Anterior cingulate cortex (tissue), 58 donors: ENCODE measurements around the gene RAB37.

Experiments
- DNase-seq, 58 donors: peaks; one replicate each; lab custom pipeline; 2025; lab: John Stamatoyannopoulos, UW

RAB37 gene

DNA sequence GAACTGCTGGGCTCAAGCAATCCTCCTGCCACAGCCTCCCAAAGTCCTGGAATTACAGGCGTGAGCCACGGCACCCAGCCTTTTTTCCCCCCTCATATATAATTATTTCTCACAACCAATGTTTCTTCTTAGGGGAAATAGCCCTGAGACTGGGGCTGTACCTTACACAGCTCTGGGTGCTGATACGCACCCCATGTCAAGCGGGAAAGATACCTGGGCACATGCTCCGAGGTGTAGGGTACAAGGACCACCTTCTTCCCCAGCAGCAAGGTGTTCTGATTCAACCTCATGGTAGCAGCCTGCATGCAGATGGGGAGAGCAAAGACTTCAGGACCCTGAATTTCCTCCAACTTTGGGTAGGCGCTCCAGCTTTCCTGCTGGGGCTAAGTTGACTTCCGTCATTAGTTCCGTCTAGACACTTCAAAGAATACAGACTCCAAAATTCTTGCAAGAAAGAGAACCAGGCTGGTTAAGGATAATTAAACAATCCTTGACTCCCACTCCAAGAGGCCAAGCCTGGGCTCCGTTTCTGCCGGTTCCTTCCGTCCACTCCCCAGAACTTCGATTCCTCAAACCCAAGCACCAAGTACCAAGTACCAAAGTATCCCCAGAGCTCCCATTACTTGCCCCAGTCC lies 38.5 kb downstream of the RAB37 start:
- no peak for DNase-seq

DNA sequence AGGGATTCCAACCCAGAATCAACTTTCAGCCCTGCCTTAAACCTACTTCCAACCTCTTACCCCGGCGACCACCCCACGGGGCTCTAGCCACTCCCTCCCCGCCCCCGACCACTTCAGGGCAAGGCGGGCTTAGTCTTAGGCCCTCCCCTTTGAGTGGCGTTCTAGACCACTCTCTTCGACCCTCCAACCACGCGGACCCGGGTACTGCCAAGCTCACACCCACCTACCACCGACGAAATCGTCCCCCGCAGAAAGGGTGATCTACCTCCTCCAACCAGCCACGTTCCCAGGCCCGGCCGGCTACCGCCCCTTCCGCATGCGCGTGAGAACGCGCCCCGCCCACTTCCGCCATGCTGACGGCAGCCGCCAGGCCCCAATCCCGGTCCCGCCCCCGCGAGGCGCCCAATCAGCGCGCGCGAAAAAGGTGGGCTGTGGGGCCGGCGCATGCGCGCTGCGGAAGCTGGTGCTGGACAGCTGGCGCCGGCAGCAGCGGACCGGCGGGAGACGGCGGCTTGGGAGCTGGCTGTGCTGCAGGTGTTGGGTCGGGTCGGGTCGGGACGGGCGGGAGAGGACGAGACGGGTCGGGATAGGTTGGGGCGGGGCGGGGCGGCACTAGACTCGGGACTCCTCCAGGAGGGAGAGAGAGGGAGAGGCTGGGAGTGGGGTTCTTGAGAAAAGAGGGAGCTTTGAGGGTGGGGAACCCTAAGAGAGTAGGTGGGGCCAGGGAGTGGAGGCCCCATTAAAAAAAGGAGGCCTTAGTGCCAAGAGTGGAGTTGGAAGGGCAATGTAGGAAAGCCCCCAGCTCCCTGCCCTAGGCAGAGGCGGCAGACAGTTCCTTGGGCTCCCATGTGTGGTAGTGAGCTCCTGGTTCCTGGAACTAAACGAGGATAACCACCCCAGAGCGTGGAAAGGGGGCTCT lies 39.2 kb downstream of the RAB37 start, which contains the start of gene NAT9:
Gene NAT9 (minus strand): TSS at position 302 of the 919 bp plus-strand sequence. CDS start 647 bp downstream, outside the sequence.
- peak in 57 of 58 donors; percentile 77 to 98 (median 92) for DNase-seq

- DNase-seq = no peak
These were observed 39.9 kb downstream of the RAB37 start for GRCh38 chr17:74776990-74777389.

DNA sequence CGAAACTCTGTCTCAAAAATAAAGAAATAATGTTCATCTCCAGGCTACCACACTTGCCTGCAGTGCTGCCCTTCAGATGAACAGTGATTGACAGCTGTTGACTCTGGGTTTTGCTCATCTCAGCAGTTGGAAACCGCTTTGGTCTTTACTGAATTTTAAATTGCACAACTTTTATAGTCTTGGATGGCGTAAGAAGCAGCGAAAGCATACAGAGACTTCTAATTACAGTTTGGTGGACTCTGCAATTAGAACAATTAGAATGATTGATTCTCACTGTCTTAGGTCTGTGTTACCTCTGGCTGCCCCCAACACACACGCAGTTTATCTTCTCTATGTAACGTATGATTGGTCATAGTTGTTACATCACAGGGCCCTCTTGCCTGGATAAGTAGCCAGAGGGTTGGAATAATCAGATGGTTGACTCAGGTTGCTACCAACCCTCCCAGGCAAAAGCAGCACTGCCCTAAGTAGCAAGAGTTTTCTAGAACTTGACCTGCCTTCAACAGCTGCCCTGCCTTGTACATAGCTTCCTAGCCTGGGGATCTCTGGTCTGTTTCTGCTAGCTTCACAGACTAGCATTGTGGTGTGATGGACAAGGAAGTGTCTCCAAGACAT lies 41.0 kb downstream of the RAB37 start:
- DNase-seq = no peak

GRCh38 chr17:74778960-74779359 lies 41.9 kb downstream of the RAB37 start:
- no peak for DNase-seq

GRCh38 chr17:74779501-74779900 lies 42.4 kb downstream of the RAB37 start:
- no peak for DNase-seq

- peak in 18 of 58 donors; percentile 17 to 68 (median 36) for DNase-seq
These were observed 42.9 kb downstream of the RAB37 start for GRCh38 chr17:74779948-74780400.

DNA sequence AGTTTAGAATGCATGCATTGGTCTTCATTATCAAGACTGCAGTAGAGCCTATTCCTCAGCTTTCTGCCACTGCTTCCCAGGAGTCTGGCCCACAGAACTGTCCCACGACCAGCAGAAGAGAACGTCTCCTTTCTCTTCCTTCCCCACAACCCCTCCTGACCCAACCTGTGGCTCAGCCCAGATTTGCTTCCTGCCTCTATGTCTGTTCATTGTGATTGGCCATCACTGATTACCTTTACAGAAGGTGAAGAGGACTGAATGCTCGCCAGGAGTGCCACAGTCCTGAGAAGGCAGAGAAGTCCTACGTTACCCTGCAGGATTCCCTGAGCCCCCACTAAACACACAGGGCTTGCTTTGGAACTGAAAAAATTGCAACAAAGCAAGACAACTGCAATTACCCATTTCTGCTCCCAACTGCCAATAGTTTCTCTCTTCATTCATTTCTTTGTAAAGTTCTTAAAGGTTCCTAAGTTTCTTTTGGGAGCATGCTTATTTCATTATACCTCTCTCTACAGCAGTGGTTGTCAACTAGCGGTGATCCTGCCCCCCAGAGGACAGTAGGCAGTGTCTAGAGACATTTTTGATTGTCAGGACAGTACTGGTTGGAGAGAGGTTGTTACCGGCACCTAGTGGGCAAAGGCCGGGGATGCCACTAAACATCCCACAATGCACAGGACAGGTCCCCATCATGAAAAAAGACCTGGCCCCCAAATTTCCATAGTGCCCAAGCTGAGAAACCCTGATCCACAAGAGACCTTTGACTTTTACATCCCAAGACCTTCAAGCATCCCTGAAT lies 43.6 kb downstream of the RAB37 start:
- DNase-seq = peak in 19 of 58 donors; percentile 12 to 65 (median 45)

GRCh38 chr17:74782571-74782970 lies 45.5 kb downstream of the RAB37 start:
- DNase-seq = no peak

- no peak for DNase-seq
These were observed 47.2 kb downstream of the RAB37 start for GRCh38 chr17:74784125-74784810.

GRCh38 chr17:74785096-74785980 lies 48.3 kb downstream of the RAB37 start:
- DNase-seq = no peak

DNA sequence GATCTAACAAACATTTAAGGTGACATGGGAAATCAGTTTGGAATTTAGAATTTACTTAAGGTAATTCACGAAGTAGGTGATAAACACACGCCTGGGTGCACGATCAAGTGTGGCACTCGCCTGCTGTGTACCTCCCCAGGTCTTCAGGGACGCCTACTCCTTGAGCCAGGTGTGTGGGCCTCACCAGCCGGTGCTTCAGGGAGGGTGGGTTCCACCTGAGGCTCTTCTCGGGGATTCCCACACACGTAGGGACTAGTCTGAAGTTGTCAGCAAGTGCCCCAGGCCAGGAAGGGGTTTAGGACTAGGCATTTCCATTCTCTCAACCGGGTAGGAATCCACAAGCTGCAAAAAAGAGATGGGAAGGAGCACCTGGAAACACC lies 48.9 kb downstream of the RAB37 start:
- no peak for DNase-seq

- no peak for DNase-seq
These were observed 49.5 kb downstream of the RAB37 start for GRCh38 chr17:74786431-74787055.

- DNase-seq = no peak
These were observed 53.4 kb downstream of the RAB37 start for GRCh38 chr17:74790161-74791058.

GRCh38 chr17:74792586-74793105 lies 55.6 kb downstream of the RAB37 start:
- DNase-seq = no peak

GRCh38 chr17:74795327-74796020 lies 58.4 kb downstream of the RAB37 start:
- peak in 5 of 58 donors; percentile 13 to 34 (median 17) for DNase-seq
